T-helper 2 cell treated with Interferon-gamma antibody and Interleukin-4, amounts not matched to agents 5 μg/mL and 100 μg/mL, for 36 hours (primary cell): Measurements from ENCODE around the gene FLT1.

Experiments
- DNase-seq: peaks from one replicate; pipeline ENCODE4 v3.0.0; 2021; ENCODE audit warnings: low spot score
- H3K27ac Mint-ChIP-seq: one replicate; pipeline ENCODE4 v1.8.0; 2021; ENCODE audit warnings: mild to moderate bottlenecking, mixed read lengths
- H3K27me3 Mint-ChIP-seq: one replicate; pipeline ENCODE4 v1.8.0; 2021; ENCODE audit warnings: low read depth, mixed read lengths
- H3K36me3 Mint-ChIP-seq: one replicate; pipeline ENCODE4 v1.8.0; 2021; ENCODE audit warnings: low read depth, mixed read lengths
- H3K4me1 Mint-ChIP-seq: one replicate; pipeline ENCODE4 v1.8.0; 2021; ENCODE audit warnings: low read depth, mixed read lengths
- H3K4me3 Mint-ChIP-seq: one replicate; pipeline ENCODE4 v1.8.0; 2022; ENCODE audit warnings: mild to moderate bottlenecking, moderate library complexity, mixed read lengths
- H3K9me3 Mint-ChIP-seq: one replicate; pipeline ENCODE4 v1.8.0; 2021; ENCODE audit warnings: mixed read lengths

Gene FLT1

DNA sequence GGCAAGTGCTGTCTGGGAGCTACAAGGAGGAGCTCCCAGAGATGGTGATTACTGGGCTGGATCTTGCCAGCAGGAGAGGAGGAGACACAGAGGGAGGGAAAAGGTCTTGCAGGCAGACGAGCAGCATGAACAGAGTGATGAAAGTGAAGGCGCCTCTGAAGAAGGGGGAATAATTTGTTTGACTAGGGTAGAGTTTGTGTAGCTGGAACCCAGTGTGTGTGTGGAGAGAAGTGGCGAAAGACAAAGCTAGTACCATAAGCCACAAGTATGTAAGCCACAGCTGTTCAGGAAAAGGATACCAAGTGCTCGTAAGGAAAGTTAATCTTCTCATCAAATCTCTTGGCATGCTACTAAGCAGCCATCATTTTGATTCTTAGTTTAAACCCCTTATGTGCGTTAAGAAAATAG, 5.4 kb downstream of the FLT1 start:
- Mint-ChIP-seq H3K36me3 (no peaks in the 10 kb centered on the region), H3K27me3 (peaks cover 30% of the 10 kb centered on the region), H3K4me1 (peaks cover 16% of the 10 kb centered on the region), H3K27ac (no peak overlapping the region), H3K9me3 (no peaks in the 10 kb centered on the region), H3K4me3 (no peak overlapping the region)
- DNase-seq = no peak

DNA sequence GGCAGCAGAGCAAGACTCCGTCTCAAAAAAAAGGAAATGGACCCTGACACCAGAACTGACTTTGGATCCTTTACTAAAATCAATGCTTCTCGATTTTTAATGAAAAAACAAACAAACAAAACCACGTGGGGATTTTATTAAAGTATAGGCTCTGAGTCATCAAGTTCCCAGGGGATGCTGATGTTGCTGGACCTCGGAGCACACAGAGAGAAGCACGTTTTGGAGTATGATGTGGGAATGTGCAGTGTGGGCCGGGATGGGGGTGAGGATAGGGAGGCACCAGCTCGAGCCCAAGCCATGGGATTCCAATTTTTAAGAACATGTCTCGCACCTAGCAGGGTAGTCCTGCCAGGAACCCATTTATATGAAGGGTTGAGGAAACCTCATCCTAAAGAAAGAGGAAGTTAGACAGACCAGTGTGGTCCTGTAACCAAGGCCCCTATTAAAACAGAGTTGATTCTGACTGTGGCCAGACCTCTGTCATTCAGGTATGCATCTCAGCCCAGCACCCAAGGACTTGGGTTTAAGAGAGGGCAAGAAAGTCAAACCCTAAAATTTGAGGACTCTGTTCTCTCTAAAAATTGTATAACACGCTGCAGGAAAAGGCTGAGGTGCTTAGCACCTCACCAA, 6.4 kb downstream of the FLT1 start:
- H3K27ac Mint-ChIP-seq = no peak overlapping the region
- H3K36me3 Mint-ChIP-seq = no peaks in the 10 kb centered on the region
- no peaks in the 10 kb centered on the region for H3K9me3 Mint-ChIP-seq
- no peak for DNase-seq
- H3K4me1 Mint-ChIP-seq = peaks cover 16% of the 10 kb centered on the region
- H3K27me3 Mint-ChIP-seq = peaks cover 28% of the 10 kb centered on the region
- no peak overlapping the region for H3K4me3 Mint-ChIP-seq

DNA sequence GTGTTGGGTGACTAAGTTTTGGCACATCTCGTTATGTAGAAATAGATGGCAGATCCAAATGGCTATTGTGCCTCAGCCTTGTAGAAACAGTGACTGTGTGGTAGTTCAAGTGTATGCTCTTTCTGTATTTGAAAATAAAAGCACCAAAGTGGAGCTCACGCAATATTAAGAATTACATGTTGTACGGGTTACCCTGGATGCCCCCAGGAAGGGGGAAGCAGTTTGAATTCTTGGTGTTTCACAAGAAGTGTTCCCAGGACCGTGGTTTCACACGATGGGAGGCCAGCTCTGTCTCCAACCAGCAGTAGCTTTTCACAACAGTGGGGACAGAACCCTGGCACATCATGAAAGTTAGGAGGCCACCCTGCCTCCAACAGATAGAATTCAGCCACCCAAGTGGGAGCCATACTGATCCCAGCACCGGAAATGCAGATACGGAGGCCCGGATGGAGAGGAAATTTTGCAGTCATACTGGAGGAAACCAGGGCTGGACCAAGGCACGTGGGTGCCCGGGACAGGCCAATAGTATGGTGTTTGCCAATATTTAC, 8.9 kb downstream of the FLT1 start:
- Mint-ChIP-seq H3K36me3 (no peaks in the 10 kb centered on the region), H3K4me3 (no peak overlapping the region), H3K27ac (no peak overlapping the region), H3K9me3 (no peaks in the 10 kb centered on the region), H3K27me3 (peaks cover 14% of the 10 kb centered on the region), H3K4me1 (peaks cover 2% of the 10 kb centered on the region)
- DNase-seq = no peak

DNA sequence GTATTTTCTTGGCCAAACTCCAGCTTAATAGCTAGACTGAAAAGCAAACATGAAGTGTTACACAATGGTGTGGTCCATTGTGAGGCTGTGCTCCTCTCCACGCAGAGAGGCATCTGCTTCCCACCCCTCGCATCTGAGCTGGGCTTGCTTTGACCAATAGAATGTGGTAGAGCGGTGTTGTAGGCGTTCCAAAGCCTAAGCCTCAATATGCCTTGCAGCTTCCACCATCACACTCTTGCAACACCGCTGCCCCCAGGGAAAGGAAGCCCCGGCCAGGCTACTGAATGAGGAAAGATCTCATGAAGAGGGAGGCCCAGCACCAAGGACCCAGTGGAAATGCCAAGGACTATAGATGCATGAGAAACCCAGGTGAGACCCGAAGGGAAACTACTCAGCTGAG, 9.4 kb downstream of the FLT1 start:
- H3K9me3 Mint-ChIP-seq = no peaks in the 10 kb centered on the region
- H3K27me3 Mint-ChIP-seq = peaks cover 10% of the 10 kb centered on the region
- no peak for DNase-seq
- peaks cover 2% of the 10 kb centered on the region for H3K4me1 Mint-ChIP-seq
- no peak overlapping the region for H3K4me3 Mint-ChIP-seq
- no peaks in the 10 kb centered on the region for H3K36me3 Mint-ChIP-seq
- H3K27ac Mint-ChIP-seq = no peak overlapping the region

DNA sequence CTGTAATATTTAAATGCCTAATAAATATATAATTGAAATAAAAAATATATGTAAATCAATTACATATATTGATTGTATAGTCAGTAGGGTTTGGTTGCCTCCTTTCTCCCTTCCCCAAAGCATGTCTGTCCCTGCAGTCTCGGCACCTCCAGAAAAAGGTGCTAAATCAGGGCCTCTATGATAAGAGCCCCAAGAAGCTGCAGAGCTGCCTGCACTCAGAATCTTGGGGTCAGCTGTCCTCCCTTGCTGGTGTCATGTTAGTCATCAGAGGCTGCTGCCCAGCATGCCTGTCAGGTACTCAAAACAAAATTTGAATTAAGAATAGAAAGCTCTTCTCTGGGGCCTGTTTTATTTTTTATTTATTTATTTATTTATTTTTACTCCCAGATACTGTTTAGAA, 9.8 kb downstream of the FLT1 start:
- Mint-ChIP-seq H3K4me1 (peaks cover 2% of the 10 kb centered on the region), H3K36me3 (no peaks in the 10 kb centered on the region), H3K4me3 (no peak overlapping the region), H3K9me3 (no peaks in the 10 kb centered on the region), H3K27ac (no peak overlapping the region), H3K27me3 (peaks cover 7% of the 10 kb centered on the region)
- no peak for DNase-seq

DNA sequence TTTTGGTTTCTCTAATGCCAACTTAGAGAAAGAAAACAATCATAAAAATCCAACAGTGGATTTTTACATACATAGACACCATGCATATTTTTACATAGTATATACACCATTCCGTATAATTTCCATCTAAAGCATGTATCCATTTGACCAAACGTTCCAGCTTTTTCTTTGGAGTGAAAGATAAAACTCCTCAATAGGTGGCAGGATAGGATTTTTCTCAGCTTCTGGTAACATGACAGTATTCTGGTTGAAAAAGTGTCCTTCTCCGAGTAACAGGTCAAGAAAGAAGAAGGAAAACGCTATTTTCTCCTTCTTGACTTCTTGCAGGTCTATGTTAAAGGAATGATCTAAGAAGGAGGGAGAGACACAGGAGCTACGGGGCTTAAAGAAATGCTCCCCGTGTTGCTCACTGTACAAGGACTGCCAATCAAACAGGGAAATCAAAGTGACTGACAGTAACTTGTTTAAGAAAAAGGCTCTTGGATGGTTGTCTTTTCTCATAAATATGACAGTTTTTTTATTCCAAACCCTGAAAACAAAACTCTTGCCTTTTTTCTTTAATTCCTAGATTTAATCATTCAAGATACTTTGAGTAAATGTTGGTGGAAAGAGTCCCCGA, 11.5 kb downstream of the FLT1 start:
- peaks cover 3% of the 10 kb centered on the region for H3K27me3 Mint-ChIP-seq
- H3K36me3 Mint-ChIP-seq = no peaks in the 10 kb centered on the region
- DNase-seq = no peak
- no peak overlapping the region for H3K27ac Mint-ChIP-seq
- H3K4me3 Mint-ChIP-seq = no peak overlapping the region
- peaks cover 2% of the 10 kb centered on the region for H3K4me1 Mint-ChIP-seq
- no peaks in the 10 kb centered on the region for H3K9me3 Mint-ChIP-seq

DNA sequence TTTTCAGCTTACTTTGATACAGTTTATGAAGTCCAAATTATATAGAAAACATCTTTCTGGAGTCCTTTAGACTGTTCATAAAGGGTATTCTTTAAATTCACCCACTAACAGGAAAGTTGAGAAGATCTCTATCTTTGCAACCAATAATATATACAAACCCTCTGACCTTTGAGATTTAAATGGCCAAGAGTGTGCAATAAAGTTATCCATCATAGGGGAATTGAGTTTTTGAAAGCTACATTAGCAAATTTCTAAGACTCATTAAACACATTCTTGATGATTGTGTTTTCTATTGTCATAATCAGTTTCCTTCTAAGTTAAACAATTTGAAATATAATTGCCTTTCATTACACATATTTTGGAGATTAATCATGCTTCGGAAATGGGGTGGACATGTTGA, 15.9 kb downstream of the FLT1 start:
- H3K27ac Mint-ChIP-seq = no peak overlapping the region
- H3K27me3 Mint-ChIP-seq = peaks cover 5% of the 10 kb centered on the region
- no peak overlapping the region for H3K4me3 Mint-ChIP-seq
- H3K9me3 Mint-ChIP-seq = no peaks in the 10 kb centered on the region
- H3K4me1 Mint-ChIP-seq = peaks cover 5% of the 10 kb centered on the region
- no peak for DNase-seq
- H3K36me3 Mint-ChIP-seq = no peaks in the 10 kb centered on the region

DNA sequence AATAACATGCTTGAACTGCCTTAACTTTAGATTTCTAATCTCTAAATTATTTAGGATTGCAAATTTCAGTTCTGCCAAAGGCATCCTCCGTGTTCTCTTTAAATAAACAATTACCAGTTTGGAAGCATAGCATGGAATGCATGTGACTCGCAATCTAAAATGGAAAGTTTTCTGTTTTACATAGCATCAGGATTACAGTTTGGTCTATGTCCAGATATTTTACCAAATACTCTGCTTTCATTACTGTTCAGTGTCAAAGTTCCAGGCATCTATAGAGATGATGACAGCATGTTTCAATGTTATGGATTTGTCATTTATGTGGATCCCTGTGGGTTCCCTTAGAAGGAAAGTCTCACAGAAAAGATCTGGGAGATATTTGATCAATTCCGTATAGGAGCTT, 16.8 kb downstream of the FLT1 start:
- Mint-ChIP-seq H3K36me3 (no peaks in the 10 kb centered on the region), H3K4me1 (peaks cover 5% of the 10 kb centered on the region), H3K27ac (no peak overlapping the region), H3K27me3 (peaks cover 5% of the 10 kb centered on the region), H3K4me3 (no peak overlapping the region), H3K9me3 (no peaks in the 10 kb centered on the region)
- DNase-seq = no peak

DNA sequence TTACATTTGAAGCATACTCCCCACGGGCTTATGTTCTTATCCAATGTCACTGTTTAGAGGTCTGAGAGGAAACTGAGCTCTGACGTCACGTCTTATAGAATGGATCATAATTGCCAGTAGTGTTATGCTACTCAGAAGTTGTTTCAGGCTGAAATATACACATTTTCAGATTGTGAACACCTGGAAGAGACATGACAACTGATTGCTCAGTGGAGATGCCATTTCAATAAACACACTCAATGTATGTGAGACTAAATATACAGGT, 17.3 kb downstream of the FLT1 start:
- H3K27me3 Mint-ChIP-seq = peaks cover 5% of the 10 kb centered on the region
- H3K4me3 Mint-ChIP-seq = no peak overlapping the region
- H3K27ac Mint-ChIP-seq = no peak overlapping the region
- no peak for DNase-seq
- H3K9me3 Mint-ChIP-seq = no peaks in the 10 kb centered on the region
- no peaks in the 10 kb centered on the region for H3K36me3 Mint-ChIP-seq
- peaks cover 5% of the 10 kb centered on the region for H3K4me1 Mint-ChIP-seq

DNA sequence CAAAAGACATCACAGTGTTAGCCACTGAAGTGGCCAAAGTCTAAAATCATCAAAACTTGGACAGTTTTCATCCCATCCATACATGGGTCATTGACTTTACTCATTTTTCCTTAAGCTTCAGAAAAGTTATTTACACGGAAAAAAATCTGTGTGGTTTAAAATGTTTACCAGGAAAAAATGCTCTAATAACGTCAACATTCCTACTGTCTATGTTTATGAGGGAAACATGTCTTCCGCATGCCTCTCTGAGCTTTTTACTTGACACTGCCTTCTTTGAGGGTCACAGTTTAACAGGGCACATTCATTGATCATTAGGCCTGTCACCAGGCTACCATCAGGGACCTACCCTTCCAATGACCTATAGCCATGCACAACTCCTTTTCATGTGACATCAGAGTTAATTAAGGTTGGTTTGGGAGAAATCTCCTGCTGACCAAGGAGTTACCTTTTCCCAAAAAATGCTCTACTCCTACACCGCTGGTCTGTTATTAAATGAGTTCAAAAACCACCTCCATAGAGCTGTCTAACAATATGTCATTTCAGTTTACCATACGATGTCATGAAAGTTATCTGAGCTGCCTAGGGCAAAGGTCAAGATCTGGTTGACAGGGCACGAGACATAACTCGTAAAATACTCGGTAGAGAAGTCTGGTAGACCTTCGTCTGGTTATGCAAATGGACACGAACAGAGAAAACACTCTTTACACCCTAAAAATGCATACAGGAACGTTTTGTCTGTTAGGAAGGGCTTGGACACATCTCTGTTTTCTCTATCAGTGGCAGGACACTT, 17.8 kb downstream of the FLT1 start:
- Mint-ChIP-seq H3K27me3 (peaks cover 5% of the 10 kb centered on the region), H3K27ac (no peak overlapping the region), H3K9me3 (no peaks in the 10 kb centered on the region), H3K36me3 (no peaks in the 10 kb centered on the region), H3K4me1 (peaks cover 5% of the 10 kb centered on the region), H3K4me3 (no peak overlapping the region)
- no peak for DNase-seq

DNA sequence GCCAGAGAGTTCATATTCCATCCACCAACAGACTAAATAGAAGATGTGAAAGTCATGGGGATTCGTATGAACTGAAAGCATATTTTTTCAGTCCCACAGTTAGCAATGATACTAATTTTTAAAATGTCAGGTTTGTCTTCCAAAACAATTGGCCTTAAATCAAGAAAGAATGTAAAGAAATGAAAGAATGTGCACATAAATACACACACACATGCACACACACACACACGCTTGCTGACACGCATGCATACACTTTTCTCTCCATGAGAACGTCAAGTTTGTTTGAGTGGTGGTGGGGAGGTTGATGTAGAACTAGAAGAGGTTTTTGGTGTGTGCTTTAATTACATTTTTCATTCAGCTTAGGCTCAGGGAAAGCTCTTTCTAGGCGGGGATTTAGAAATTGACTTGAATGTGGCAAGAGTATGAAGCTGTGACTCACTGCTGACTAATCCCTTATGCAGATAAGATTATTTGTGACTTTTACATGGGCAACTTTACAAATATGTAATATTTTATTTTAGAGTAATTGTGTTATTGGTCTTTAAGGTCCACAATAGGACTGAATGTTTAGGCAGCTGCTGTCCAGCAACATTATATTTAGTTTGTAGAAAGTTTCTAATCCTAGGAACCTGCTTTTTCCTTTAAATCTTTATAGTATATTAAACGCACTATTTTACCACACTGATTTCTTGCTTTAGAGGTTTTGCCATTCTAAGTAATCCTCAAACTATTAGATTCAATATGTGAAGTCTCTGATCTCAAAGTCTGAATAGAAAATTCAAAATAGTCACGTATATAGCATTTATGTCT, 18.8 kb downstream of the FLT1 start:
- Mint-ChIP-seq H3K9me3 (no peaks in the 10 kb centered on the region), H3K27ac (no peak overlapping the region), H3K4me3 (no peak overlapping the region), H3K27me3 (peaks cover 5% of the 10 kb centered on the region), H3K4me1 (peaks cover 5% of the 10 kb centered on the region), H3K36me3 (no peaks in the 10 kb centered on the region)
- no peak for DNase-seq

DNA sequence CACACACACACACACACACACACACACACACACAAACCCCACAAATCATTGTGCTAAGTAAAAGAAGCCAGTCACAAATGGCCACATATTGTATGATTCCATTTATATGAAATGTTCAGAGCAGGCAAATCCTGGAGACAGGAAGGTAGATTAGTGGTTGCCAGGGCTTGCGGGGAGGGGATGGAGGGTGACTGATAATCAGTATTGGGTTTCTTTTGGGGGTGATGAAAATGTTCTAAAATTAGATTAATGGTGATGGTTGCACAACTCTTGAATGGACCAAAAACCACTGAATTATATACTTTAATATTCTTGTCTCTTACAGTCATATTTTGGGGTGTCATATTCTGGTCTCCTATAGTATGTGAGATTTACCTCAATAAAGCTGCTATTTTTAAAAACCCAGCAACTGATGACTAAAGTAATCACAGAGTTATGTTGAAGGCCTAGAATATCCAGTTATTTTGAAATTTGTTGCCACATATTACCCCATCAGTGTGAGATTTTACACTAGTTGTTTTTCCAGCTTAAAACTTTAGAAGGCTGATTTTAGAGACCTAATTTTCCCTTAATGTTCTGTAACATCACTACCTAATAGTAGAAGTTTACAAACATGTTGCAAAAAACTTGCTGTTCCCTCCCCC, 20.3 kb downstream of the FLT1 start:
- DNase-seq = no peak
- H3K36me3 Mint-ChIP-seq = no peaks in the 10 kb centered on the region
- H3K27me3 Mint-ChIP-seq = peaks cover 2% of the 10 kb centered on the region
- no peaks in the 10 kb centered on the region for H3K9me3 Mint-ChIP-seq
- H3K4me1 Mint-ChIP-seq = peaks cover 3% of the 10 kb centered on the region
- no peak overlapping the region for H3K27ac Mint-ChIP-seq
- no peak overlapping the region for H3K4me3 Mint-ChIP-seq

DNA sequence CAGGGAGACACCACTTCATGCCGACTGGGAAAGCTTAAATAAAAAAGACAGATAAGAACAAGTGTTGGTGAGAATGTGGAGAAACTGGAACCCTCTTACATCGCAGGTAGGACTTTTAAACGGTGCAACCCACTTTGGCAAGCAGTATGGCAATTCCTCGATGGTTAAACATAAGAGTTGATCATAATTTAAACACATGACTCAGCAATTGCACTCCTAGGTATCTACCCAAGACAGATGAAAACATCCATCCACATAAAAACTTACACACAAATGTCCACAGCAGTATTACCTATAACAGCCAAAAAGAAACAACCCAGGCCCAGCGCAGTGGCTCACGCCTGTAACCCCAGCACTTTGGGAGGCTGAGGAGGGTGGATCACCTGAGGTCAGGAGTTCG, 21.9 kb downstream of the FLT1 start:
- Mint-ChIP-seq H3K36me3 (no peaks in the 10 kb centered on the region), H3K27ac (no peak overlapping the region), H3K9me3 (no peaks in the 10 kb centered on the region), H3K27me3 (peaks cover 2% of the 10 kb centered on the region), H3K4me1 (peaks cover 3% of the 10 kb centered on the region), H3K4me3 (no peak overlapping the region)
- no peak for DNase-seq
